HS-27A (cell line): ENCODE data around the gene GJC1.

Experiments
- DNase-seq: peaks from one replicate; pipeline ENCODE4 v3.0.0-alpha.2; 2012; ENCODE audit warnings: low read depth, missing footprints

GJC1 gene

DNA sequence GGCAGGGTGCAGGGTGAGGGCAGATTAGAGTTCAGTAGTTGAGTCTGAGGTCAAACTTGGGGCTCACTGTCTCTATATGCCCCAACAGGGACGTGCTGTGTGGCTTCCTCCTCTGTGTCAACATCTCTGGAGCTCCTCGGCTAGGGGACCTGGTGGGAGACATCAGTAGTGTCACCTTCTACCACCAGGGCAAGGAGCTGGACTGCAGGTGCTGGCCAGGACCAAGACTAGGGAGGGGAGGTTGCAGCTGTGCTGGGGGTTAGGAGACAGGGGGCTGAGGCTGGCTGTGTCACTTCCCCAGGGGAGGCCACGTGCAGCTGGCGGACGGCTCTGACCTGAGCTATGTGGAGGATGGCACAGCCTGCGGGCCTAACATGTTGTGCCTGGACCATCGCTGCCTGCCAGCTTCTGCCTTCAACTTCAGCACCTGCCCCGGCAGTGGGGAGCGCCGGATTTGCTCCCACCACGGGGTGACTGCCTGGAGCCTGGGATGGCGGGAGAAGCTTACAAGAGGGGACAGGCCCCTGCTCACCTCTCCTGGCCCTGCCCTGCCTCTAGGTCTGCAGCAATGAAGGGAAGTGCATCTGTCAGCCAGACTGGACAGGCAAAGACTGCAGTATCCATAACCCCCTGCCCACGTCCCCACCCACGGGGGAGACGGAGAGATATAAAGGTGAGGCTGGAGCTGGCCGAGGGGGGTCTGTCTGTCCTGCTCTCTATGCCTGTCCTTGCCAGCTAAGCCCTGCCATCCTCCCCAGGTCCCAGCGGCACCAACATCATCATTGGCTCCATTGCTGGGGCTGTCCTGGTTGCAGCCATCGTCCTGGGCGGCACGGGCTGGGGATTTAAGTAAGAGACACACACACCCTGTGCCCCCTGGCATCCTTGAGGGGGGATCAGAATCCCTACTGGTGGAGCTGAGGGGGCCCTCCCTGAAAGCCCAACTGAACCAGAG lies 52.4 kb downstream of the GJC1 start:
- no peak for DNase-seq

DNA sequence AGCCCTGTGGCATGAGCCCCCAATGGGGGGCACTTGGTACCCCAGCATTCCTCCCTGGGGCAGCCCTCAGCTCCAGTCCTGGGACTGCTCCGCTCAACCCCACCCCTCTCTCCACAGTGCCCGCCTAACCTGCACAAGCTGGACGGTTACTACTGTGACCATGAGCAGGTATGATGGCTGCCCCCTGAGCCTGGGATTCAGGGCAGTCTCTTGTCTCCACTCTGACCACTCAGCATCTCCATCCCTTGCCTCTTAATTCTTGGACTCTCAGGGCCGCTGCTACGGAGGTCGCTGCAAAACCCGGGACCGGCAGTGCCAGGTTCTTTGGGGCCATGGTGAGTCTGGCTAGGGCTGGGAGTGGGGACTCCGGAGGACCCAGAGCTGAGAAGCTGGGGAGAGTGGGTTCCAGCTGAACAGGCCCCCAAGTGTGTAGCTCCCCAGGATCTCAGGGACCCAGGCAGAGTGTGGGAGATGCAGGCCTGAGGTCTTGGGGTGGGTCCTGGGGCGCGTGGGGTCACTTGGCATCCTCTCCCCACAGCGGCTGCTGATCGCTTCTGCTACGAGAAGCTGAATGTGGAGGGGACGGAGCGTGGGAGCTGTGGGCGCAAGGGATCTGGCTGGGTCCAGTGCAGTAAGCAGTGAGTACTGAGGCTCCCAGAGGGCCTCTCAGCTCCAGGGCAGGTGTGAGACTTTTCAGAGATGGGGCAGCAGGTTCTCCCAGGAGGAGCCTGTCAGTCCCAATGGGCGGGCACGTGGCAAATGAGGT lies 53.3 kb downstream of the GJC1 start:
- no peak for DNase-seq

DNA sequence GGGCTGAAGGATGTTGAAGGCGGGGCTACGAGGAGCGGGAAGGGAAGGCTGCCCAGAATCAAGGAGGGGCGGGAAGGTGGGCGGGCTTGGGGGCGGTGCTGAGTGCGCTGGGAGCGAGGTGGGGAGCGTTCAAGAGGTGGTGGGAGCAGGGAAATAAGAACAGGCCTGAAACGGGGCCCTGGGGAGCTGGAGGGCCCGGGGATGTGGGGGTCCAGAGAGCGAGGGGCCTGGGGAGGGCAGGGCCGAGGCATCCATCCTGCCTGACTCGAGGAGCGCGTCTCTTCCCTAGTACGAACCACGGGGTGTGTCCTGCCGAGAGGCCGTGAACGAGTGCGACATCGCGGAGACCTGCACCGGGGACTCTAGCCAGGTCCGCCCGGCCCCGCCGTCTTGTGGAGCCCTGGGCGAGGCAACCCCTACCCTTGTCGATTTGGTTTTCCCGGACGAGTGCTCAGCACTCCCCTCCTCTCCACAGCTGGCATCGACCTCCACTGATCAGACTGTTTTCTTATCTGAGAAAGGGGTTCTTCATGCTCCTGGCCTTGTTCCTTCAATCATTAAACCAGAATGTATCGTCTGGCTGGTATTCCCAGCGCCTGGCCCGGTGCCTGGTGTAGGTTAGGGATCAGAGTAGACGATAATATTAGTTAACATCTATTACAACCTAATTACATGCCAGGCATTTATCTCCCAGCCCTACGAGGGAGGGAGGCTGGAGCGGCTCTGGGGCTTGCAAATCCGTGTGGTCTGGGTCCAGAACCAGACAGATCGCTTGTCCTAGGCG lies 54.1 kb downstream of the GJC1 start:
- no peak for DNase-seq

DNA sequence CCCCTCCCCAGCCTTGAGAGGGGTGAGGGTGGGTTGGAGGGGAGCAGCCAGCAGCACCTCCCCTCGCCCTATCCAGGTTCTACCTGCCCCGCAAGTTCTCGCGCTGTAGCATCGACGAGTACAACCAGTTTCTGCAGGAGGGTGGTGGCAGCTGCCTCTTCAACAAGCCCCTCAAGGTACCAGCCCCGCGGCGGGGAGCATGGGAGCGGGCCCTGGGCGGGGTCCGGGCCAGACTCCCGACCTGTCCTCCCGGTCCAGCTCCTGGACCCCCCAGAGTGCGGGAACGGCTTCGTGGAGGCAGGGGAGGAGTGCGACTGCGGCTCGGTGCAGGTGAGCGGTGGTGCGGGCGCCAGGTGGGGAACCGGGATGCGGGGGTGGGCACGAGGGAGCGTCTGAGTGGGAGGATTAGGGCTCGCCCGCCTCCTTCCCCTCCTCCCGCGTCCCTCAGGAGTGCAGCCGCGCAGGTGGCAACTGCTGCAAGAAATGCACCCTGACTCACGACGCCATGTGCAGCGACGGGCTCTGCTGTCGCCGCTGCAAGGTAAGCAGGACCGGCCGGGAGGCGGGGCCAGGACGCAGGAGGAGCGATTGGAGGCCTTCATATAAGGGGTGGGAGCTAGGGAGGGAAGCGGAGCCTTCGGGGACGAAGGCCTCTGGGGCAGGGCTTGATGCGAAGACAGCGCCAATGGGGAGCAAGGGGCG lies 54.8 kb downstream of the GJC1 start:
- peak; percentile 89 for DNase-seq

DNA sequence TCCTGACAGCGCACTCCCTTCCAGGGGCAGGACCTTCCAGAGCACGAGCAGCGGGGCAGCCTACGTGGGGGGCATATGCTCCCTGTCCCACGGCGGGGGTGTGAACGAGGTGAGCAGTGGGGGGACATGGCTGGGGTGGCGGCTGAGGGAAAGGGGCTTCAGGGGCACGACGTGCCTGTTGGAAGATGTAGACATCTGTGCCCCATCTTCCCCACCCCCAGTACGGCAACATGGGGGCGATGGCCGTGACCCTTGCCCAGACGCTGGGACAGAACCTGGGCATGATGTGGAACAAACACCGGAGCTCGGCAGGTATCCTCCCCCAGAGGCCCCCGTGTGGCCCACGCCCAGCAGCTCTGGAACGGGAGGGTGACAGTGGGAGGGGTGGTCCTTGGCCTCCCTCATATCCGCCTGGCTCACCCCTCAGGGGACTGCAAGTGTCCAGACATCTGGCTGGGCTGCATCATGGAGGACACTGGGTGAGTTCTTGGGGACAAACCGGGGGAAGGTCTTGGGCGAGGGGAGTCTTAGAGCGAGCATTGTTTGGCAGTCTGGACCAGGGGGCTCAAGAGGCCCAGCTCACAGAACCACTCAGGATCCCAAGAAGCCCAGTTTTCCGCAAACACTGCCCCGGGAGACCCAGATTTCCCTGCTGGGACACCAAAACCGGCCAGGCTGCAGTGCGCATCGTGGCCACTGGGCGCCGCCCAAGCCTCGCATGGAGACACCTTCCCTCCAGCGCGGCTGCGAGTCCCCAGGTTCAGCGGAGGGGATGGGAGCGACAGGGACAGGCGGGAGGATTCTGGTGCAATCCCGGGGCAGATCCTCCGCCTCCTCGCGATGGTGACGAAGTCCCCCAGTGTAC lies 55.6 kb downstream of the GJC1 start:
- peak; percentile 43 for DNase-seq

DNA sequence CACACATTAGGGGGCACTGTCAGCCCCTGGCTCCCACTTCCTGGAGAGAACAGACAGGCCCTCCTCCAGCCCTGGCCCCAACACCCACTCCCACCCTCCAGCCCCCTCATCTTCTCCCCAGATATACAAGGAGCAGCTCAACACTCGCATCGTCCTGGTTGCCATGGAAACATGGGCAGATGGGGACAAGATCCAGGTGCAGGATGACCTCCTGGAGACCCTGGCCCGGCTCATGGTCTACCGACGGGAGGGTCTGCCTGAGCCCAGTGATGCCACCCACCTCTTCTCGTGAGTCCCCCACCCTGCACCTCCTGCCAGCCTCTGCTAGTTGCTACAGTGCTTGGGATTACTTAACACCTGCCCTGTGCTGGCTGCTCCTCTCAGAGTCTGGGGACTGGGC lies 56.9 kb downstream of the GJC1 start:
- DNase-seq = no peak

DNA sequence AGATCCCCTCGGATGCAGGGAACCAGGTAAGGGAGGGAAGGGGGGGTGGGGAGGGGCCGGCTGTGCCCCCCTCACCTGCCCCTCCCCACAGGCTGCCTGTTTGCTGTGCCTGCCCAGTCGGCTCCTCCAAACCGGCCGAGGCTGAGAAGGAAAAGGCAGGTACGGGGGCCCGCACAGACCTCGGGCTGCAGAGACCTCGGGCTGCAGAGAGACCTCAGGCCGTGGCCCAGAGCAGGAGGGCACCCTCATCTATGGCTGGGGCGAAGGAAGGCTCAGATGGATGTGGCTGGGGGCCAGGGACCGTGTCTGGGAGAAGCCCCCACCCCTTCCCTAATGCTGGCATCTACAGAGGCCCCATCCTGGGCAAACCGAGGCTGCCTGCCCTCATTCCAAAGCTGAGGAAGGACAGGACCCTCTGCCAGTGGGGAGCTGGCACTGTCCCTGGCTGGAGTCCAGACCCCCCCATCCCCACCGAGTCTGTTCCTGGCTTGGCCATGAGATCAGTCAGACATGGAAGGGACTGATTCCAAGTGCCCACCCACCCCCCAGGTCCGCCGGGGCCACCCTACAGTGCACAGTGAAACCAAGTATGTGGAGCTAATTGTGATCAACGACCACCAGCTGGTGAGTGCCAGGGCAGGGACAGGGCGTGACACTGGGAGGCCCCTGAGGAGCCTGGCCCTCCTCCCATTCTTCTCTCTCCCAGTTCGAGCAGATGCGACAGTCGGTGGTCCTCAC lies 57.6 kb downstream of the GJC1 start:
- DNase-seq = no peak

DNA sequence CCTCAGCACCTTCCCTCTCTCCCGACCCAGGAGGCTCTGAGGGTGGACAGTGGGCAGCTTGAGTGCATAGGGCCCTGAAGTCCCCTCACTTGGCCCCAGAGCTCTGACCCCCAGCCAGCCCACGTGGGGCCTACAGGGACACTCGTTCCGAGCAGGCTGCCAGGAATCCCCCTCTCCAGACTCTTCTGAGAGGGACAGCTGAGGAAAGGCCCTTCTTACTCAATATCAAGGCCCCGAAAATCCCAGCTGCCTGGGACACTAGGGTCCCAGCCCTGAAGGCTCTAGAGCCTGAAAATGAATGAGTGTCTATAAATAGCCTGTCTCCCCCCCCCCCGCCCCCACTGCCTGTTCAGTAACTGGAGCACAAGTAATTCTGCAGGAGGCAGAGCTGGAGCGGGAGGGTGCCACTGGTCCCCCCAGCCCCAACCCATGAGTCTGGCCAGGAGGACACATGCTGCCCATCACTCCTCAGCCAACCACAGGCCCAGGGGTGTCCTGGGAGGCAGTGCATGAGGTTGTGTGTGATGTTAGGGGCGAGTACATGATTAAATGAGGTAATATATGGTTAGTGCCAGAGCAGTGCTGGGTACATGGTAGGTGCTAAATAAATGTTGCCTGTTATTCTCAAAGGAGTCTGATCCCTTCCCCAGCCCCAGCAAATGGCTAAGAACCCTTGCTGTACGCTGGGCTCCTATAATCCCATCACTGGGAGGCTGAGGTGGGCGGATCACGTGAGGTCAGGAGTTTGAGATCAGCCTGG lies 59.7 kb downstream of the GJC1 start:
- DNase-seq = no peak

DNA sequence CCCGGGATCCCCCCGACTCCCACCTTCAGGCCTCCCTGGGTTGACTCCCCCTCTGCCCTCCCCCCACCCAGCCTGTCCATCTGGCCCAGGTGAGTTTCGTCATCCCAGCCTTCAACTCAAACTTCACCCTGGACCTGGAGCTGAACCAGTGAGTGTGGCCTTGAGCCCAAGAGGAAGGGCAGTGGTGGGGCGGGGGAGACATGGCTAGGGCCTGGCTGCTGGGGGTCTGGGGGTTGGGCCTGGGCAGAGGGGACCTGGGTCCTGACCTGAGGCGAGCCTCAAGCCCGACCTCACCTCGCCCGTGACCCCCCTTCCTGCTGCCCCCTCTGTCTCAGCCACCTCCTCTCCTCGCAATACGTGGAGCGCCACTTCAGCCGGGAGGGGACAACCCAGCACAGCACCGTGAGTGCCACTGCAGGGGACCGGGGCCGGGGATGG lies 60.4 kb downstream of the GJC1 start:
- DNase-seq = no peak

DNA sequence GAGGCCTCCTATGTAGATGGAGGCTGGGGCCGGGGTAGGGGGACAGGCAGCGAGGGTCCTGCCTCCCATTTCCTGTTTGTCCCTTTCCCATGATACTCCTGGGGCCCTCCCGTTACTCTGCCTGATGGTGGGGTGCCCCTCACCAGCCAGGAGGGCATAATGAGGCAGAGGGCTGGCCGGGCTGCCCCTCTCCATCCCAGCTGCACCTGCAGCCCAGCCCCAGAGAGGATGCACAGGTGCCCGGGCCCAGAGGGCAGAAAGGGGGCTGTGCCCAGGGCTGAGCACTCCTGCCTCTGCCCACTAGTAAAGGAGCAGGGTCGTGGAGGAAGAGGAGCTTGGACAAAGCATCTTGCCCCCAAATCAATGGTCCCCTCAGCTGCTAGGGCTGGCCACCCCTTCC lies 60.9 kb downstream of the GJC1 start:
- no peak for DNase-seq

DNA sequence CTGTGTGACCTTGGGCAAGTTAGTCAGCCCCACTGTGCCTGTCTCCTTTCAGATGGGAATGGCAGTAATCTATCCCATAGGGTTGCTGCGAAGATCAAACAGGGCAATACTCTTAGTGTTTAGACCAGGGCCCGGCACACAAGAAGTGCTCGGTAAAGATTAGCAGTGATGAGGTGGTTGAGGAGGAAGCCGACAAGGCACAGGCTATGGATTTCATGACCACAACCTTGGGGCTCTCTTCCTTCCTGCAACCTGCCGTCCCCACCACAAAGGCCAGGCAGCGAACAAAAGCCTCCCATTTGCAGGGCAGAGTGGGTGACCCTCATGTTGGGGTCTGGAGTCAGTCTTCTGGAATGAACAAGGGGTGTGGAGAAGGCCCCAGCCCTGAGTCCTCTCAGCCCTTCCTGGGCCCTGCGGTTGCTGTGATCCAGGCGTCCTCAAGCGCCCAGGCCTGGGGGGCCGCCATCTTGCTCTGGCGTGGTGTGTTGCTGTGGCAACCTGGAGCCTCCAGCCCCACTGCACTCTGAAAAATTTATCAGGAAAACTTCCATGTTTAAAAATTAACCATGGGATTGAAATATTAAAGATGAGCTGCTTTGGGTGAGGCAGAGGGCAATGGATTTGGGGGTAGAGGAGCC lies 61.5 kb downstream of the GJC1 start:
- DNase-seq = no peak

DNA sequence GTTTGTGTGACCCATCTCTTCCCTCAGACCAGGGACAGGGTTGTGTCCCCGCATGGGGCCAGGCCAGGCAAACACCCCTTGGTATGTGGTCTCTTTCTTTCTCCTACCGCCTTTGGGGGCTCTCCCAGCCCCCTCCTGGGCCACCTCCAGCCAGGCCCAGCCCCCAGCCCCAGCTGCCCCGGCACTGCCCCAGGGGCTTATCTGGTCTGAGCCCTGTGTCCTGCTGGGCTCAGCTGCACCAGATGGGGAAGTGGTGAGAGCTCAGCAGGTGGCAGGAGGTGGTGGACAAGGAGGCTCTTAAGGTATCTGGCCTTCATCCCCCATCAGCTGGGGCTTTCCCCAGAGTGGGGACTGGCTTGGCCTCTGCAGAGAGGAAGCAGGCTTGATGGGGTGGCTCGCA lies 62.6 kb downstream of the GJC1 start:
- no peak for DNase-seq

DNA sequence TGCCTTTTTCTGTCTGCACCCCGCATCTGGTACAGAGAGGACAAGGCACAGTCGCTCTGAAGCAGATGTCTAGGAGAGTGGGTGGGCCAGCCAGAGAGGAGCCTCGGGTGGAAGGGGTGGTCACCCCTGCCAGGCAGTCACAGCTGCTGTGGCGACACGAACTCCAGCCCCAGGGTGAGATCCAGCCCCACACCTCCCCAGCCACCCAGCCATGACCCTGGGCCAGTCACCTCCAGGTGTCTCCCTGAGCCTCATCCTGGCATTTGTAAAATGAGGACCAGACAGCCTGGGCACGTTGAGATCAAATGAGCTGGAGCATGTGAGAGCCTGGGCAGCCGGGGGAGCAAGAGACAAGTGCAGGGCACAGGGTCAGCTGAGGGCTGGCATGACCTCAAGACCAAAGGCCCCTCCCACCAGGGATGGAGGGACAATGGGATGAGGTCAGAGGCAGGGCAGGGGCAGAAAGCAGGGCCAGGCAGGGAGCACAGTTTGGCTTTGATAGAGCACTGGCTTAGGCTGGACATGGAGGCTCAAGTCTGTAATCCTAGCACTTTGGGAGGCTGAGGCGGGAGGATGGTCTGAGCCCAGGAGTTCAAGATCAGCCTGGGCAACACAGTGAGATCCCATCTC lies 63.6 kb downstream of the GJC1 start:
- no peak for DNase-seq

DNA sequence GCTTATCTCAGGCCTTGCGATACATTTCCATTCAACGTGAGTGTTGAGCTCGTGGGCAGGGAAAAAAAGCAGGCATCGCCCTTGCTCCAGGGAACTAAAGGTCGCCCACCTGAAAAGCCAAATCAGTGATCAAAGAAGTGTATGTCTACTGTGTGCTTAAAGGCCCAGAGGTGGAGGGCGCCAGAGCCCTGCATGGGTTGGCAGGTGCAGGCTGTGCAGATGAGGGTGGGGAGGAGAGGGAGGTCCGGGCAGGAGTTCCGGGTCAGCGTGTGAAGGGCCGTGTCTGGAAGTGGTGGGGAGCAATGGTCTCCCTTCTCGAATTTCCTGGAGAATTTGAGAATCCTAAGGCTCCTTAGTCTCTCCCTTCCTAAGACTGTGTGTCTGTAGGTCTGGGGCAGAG lies 64.1 kb downstream of the GJC1 start:
- no peak for DNase-seq

DNA sequence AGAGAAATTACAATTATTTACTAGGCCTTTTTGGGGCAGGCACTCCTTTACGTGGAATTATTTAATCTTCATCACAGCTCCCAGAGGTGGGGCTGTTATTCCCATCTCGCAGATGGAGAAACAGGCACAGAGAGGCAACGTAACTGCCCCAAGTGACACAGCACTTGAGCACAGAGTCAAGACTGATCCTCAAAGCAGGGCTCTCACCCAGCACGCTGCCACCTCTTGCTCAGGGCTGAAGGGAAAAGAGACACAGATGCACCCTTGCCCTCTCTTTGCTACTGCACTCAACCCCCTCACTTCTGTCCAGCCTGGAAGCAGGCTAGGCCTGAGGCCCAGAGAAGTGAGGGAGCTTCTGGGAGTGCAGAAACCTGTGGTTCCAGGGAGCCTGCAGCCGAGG lies 66.9 kb downstream of the GJC1 start:
- no peak for DNase-seq

DNA sequence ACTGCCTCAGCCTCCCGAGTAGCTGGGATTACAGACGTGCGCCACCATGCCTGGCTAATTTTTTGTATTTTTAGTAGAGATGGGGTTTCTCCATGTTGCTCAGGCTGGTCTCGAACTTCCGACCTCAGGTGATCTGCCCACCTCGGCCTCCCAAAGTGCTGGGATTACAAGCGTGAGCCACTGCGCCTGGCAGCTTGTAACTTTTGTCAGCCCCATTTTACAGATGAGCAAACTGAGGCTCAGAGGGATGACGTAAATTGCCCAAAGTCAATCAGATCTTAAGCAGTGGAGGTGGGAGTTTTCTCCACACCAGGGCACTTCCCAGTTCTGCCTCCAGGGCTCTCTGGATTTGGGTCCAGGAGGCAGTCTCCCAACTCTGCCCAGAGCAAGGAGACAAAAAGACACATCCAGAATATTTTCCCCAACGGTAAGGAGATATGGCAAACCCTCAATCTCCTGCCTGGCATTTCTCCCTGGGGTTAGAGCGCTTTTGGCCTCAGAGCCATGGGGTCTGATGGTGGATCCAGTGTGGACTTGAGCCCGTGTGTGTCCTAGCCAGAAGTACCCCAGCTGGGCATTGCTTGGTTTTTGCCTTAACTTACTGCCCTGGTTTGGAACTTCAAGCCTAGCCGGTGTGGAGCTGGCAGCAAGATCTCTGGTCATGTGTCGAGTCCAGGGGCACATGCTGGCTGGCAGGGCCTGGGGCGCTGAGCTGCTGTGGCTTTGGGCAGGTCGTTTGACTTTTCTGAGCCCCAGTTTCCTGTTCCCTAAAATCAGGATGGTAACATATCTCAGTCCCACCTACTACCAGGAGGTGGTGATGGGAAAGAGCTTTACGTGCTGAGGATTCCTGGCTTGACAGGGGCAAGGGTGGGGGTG lies 67.9 kb downstream of the GJC1 start:
- DNase-seq = no peak
